GM21786 (cell line): ENCODE data around the gene MTA1.

Experiments
- ATAC-seq: cut with Tn5 transposase; IDR thresholded peaks from one replicate; pipeline ENCODE4 v1.9.1; 2021; ENCODE audit not compliant: unreplicated experiment

Gene MTA1

DNA sequence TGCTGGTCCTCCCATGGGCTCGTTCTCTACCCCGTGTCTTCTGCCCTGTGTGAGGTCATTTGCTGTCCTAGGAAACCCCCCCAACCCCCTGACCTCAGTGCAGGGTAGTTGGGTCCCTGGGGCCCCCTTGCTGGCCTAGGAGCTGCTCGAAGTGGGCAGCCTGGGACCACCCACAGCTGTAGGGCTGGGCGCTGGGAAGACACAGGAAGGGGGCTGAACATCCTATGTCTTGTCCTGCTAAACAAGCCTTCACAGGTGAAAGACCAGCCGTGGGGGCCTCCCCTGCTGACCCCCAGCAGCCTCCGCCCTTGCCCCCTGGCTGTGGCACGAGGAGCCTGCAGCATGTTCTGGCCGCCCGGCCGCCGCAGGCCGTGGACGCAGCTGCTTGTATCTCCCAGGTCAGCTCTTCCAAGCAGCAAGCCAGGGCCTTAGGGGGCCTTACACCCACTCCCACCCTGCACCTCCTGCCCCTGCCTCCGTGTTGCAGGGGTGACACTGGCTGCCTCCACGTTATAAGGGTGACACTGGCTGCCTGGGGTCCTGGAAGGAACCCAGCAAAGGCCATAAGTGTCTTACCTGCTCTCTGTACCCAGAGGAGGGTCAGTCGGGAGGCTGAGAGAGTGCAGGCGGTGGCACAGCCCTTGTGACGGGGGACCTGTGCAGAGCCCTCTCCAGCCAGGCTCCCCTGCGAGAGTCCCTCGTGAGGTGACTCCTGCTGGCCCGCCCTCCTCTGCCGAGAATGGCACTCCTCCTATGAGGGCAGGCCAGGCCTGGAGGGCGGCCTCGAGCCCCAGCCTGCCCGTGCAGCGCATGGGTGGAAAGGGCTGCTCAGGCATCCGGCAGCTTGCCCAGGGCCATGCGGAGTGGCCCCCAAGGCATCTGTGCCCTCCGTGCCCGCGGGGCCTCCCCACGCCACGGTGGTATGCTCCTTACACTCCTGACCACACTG lies 32.8 kb upstream of the MTA1 start:
- no peak for ATAC-seq

DNA sequence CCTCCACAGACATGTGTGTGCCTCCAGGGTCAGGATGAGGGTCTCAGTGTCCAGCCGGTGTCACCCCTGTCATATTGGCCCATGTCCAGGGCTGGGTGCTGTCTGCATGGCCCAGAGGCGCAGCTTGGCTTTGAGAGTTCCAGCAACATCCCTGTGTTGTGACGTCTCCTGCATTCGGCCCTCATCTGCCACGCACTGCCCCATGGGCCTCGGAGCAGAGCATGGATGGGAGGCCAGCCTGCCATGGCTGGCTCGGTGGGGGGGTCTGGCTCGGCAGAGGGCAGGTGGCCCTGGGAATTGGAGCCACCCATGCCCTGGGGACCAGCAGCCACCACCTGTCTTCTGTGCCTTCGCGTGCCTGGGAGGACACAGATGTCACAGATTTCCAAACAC lies 32.1 kb upstream of the MTA1 start:
- ATAC-seq = no peak

DNA sequence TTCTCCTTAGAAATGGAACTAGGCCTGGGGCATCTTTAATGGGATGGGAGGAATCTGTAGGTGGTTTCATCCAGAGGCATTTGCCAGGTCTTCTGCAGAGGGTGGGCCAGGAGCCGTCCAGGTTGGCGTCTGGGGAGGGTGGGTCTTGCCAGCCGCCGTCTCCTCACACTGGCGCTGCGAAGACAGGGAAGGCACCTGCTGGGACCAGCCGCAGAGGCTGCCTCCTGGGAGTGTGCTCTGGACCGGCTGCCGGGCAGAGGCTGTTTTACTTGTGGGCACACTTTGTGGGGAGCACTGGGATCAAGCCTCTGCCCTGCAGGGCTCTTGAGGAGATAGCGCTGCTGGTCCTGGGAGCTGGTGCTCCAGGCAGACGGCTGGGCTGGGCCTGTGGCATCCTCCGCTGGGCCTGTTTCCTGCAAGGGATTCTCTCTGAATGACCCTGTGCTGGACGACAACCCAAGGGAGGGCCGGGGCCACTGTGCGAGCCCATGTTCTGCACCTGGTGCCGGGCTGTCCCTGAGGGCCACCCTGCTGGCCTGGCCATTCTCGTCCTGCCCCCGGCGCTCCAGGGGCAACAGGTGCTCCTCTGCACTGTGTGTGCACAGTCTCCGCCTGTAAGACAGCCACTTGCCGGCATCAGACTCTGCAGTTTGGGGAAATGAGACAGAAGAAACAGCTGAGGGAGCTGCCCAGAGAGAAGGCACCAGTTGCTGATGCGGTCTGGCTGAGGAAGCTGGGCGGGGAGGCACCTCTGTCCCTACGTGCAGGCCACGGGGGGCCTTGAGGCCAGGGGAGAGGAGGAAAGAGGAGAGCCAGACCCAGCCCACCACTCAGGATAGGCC lies 31.3 kb upstream of the MTA1 start:
- no peak for ATAC-seq

DNA sequence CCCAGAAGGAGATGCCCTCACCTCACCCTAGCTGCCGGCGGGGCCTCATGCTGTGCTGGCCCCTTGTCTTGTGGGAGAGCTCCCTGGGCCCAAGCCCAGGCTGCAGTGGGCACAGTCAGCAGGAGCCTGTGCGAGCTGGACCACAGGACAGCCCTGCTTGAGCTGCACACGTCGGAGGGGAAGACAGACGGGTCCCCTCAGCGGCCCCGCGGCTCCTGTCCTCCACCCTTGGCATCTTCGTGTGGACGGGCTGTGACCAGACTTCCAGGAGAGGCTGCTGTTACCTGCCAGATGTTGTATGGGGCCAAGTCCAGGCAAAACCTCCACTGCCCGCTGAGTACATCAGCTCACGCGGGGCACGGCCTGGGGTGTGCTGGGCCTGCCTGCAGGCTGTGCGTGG lies 30.7 kb upstream of the MTA1 start:
- no peak for ATAC-seq

DNA sequence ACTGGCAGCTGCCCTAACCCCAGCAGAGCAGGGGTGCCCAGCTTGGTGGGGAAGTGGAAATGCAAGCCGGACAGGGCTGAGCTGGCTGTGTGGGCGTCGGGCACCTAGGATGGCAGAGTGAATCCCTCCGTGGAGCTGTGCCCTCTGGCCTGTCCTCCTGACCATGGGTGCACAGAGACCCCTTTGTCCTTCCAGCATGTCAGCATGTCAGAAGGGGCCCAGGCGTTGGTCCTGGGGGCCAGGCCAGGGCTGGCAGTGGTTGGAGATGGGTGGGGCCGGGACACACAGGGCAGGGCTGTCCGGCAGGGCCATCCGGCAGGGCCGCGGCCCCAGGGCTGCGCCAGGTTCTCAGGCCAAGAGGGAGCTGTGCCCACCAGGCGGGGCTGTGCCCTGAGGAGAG lies 30.1 kb upstream of the MTA1 start:
- no peak for ATAC-seq

DNA sequence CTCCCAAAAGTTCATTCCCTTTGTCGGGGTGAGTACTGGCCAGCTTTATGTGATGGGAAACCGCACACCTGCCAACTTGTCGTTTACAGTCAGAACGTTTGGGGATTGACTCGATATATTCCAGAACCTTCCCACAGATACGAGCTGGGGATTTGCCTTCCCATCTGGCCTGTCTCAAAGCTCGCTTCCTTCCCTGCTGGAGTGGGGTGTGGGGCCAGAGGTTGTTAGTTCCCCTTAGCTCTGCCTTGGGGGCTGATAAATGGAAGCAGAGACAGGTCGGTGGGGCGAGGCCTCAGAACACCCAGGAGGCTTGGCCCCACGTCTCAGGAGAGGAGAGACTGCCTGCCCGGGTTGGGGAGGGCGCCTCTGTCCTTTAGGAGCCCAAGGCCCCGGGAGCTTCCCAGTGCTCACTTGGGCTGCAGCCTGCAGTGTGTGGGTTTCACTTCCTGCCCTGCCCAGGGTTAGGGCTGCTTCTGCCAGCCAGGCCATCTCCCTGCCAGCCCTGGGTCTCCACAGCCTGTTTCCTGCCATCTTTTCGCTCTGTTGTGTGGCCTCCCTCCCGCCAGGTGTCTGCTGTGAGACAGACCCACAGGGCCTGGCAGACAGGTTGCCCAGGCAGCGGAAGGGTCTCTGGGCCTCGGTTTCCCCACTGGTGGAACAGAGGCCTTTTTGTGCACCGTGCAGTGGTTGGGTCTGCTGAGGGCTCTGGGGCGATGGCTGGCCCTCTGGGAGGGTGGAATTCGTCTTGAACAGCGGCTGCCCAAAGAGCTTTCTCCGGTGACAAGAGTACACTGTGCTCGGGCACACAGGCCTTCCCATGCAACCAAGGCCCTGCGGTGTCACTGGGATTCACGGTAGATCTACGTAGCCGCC lies 29.4 kb upstream of the MTA1 start:
- ATAC-seq = no peak

DNA sequence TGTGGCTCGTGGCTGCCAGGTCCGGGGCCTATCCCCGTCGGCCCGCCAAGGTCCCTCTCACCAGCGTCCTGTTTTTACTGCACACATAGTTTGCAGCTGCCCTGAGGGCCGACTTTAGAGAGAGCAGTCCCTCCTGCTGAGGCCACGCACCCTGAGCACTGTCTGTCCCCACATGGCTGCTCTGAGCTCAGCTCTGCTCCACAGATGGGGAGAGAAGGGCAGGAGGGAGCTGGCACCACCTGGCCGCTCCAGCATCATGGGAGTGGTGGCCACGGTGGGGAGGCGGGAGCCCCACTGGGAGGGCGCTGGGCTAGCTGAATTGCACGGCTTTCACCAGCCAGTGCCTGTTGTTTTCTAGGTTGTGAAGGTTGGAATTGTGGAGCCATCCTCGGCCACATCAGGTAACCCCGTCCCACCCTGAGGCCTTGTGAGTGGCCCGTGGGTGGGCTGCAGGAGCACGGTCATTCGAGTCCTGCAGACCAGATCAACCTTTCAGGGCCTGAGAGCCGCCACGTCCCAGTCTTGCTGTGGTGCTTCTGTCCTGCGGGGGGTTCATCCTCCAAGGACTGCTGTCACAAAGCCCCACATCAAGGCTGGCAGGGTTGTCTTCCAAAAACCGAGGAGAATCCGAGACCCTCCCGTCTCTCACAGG lies 28.7 kb upstream of the MTA1 start:
- ATAC-seq = no peak

DNA sequence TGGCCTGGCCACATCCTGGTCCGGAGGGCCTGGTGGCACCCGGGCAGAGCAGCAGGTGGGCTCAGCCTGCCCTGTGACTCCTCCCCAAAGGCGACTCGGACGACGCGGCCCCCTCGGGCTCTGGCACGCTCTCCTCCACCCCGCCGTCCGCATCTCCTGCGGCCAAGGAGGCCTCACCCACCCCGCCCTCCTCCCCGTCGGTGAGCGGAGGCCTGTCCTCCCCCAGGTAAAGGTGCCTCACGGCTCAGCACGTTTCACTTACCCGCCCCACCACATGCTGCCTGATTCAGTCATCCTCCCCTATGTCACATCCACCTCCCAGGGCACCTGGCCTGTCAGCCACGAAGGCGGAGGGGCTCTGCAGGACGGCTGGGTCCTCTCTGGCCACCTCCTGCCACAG lies 28.1 kb upstream of the MTA1 start:
- no peak for ATAC-seq

DNA sequence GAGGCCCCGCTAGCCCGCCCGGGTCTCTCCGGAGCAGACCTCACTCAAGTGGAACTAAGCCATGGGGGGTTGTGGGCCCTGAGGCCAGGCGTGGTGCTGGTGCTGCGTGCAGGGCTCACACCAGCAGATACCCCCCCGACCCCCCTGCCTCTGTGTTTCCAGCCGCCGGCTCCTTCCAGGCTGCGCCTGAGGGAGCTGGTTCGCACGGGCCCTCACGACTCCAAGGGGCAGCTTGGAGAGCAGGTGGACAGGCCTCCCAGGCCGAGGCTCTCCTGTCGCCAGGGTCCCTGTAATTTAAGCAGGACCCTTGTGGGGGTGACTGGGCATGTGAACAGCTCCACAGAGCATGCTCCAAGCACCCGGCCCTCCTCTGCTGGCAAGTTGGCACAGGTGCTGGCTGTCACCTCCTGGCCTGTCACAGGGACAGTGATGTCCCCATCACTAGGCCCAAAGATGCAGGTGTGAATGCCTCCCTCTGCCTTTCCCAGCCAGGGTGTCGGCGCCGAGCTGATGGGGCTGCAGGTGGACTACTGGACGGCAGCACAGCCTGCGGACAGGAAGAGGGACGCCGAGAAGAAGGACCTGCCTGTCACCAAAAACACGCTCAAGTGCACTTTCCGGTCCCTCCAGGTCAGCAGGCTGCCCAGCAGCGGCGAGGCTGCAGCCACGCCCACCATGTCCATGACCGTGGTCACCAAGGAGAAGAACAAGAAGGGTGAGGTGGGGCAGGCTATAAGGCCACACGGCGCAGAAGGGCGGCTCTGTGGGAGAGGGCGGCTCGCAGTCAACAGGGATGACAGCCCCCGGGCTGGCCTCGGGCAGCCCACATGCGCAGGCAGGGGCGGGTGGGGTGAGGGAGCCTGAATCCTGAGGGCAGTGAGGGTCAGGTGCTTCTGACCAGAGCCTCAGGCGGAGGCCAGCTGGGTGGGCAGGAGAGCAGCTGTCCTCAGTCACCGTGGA lies 27.2 kb upstream of the MTA1 start:
- ATAC-seq = no peak

DNA sequence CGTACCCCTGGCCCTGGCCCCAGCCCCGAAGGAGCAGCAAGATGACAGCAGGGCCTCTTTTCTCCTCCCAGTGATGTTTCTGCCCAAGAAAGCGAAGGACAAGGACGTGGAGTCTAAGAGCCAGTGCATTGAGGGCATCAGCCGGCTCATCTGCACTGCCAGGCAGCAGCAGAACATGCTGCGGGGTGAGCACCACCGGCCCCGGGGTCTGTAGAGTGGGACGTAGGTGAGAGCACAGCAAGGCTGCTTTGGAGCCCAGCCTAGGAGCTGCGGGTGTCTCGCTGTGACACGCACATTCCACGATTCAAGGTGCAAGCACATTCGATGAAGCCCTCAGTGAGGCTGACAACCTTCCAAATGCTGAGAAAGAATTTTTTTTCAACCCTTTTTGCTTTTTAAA lies 26.5 kb upstream of the MTA1 start:
- no peak for ATAC-seq

DNA sequence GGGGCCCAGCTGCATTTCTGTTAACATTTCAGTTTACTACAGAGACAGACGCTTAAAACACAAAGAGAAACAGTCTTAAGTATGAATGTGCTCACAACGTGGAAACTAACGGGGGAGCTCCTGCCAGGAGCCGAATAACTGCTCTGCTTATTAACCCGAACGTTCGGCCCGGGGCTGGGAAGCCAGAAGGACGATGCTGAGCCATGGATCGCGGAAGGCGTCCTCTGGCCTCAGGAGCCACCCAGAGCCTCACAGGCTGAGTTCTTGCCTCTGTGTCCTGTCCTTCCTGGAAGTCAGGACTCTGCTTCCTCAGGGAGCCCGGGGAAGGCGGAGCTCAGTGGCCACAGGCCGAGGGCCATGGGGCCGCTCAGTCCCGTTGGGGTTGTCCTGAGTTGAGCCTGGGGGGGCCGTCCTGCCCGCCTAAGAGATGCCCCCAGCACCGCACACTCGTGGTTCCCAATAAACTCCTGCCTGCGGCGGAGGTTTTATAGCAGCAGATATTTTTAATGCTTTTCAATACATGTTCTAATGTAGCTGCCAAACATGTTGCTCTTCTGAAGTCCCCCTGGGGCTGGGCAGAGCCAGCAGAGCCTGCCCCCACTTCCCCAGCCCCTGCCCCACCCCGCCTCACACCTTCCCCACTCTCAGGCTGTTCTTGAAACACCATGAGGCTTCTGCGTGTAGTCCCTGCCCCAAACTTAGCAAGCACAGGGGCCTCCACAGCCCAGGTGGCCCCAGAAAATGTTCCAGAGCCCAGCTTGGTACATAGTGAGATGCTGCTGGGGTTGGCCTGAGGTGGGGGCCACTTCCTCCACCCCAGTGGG lies 24.7 kb upstream of the MTA1 start:
- no peak for ATAC-seq

DNA sequence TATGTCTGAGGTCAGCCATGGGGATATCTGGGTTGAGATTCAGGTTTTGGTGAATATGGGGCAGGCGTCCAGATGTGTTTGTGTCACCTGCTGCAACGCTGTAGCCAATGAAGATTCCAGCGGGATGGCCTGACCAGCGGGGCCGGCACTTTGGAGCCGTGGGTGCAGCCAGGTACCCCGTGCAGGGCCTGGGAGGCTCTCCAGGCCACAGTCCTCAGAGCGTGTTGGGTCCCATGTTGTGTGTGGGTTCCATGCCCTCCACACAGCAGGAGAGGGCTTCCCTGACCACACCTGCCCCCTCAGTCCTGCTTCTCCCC lies 24.1 kb upstream of the MTA1 start:
- no peak for ATAC-seq

DNA sequence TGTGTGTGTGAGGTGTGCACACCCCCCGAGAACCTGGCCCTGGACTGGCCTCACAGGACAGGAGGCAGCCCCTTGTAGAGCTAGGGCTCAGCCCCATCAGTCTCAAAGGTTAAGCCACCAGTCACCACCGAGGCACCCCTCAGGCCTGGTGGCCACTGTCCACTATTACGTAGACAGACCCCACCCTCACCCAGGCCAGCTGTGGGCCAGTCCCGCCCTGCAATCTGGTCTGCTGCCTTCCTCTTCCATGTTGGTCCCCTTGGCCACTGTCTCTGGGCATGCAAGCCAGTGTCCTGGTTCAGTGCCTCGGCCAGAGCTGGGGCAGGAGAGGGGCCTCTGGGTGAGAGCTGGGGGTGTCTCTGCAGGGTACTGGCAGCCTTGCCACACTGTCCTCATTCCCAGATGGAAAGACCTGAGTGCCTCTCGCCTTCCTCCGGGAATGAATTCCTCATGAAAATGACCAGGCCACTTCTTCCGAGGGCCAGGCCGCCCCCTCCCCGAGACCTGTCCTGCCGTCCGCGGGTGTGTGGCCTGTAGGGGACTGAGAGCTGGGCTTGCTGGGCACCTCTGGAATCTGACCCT lies 22.2 kb upstream of the MTA1 start:
- ATAC-seq = no peak

DNA sequence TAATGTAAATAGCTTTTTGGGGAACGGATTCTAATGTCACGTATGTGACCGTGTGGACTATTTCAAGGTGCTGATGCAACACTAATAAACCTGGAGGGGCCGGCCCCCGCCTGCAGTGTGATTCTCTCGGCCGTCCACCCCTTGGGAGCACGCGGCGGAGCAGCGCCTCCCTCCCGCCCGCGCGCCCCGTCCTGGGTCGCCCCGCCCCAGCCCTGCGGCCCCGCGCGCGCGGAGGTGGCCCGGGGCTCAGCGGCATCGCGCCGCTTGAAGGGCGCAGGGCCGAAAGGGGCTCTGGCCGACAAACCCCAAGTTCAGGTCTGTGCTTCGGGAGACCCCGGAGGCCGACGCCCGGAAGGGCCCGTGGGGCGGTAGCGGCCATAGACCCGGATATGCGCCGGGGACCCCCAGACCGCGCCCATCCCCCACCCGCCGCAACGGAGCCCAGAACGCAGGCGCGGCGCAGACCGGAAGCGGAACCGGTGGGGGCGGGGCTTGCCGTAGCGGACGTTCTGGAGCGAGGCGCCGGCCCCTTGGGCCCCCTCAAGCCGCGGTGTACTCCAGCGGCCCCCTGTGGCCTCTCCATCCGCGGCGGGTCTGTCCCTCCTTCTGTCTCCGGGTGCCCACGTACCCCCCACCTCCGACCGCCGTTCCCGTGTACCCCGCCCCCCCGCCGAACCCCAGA lies 21.4 kb upstream of the MTA1 start, which contains the start of gene TEX22:
Gene TEX22, plus strand, starts transcription at position 495 of the 682 bp plus-strand sequence. CDS start 803 bp downstream, outside the sequence.
- peak; percentile 87 for ATAC-seq

DNA sequence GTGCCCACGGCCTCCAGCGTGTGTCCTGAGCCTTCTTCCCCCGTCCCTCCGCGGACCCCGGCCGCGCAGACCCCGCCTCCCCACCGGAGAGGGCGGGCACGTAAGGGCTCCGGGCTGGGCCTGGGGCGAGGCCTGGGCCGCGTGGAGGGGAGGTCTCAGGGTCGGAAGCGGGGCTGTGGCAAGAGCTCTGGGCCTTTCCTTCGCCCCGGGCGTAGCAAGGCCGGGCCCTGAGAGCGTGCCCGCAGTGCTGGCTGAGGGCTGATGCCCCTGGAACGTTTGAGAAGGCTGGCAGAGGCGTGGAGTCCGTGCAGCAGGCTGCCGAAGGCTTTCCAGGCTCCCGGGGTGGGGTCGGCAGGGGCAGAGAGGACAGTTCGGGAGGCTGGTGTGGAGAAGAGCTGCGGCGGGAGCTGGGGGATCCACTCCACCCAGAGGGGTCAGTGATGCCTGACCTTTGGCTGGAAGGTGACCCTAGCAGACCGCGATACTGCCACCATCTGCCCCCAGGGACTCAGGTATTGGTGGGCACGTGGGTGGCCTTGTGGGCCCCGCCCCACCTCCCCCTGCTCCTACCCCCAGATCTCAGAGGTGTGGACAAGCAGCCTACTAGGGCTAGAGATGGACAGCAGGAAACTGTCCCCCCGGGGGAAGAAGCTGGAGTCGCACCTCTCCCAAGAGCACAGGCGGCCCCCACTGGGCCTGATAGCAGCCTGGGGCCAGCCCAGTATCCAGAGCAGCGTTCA lies 20.7 kb upstream of the MTA1 start:
- peak; percentile 34 for ATAC-seq

DNA sequence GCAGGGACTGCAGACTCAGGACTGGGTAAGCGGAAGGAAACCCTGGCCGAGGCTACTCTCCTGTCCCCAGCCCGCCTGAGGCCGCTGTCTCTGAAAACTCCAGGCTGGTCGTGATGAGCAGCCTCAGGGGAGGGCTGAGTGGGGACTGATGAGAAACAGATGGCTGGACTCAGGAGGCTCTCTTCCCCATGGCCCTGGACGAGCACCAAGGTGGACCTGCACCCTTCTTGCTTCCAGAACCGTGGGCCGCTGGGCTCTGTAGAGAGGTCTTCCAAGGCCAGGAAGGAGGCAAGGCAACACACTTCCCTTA lies 20.2 kb upstream of the MTA1 start:
- no peak for ATAC-seq

DNA sequence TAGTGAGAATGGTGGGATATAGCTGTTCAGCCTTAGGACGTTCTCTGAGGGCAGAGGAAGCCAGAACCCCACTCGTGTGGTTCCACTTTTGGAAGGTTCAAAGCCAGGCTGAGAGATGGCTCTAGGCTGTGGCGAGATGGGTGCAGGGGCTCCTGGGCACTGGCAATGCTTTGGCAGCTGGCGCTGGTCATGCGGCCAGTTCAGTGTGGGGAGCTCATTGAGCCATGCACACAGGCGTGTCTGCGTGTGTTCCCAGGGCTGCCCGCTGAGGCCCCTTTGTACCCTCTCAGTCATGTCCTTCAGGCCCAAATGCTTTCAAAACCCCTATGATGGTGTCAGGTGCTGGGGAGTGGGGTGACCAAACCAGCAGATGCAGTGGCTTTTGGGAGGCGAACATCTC lies 19.6 kb upstream of the MTA1 start:
- ATAC-seq = no peak
